NB4 (cell line): Measurements from ENCODE around the gene KIR3DL3.
"Not testable (repeated sequence)": the region's sequence is repeated elsewhere in the genome, so short reads cannot be mapped to it uniquely, and the experiment has no call there.

Experiments used
- DNase-seq: peaks from one replicate; pipeline ENCODE4 v3.0.0; 2010; ENCODE audit warnings: low read depth
- H3K4me3 ChIP-seq: one replicate; pipeline ENCODE4 v1.5.1; 2011; ENCODE audit warnings: mild to moderate bottlenecking, low read depth, low read length, moderate library complexity
- CTCF ChIP-seq: IDR thresholded peaks from one replicate; pipeline ENCODE4 v1.5.1; 2012; ENCODE audit warnings: low read depth, low read length
- MAX ChIP-seq: IDR thresholded peaks from 2 replicates; pipeline ENCODE4 v1.6.1; 2011; ENCODE audit warnings: low read depth, low read length
- MYC ChIP-seq: IDR thresholded peaks from 2 replicates; pipeline ENCODE4 v1.6.1; 2011; ENCODE audit warnings: low read depth, low read length
- POLR2A ChIP-seq: IDR thresholded peaks from 2 replicates; pipeline ENCODE4 v1.6.1; 2011; ENCODE audit warnings: mild to moderate bottlenecking; ENCODE audit not compliant: insufficient read length; ENCODE audit errors: extremely low read depth

The KIR3DL3 gene

GRCh38 chr19:54725321-54725720 lies 1.1 kb downstream of the KIR3DL3 start:
- H3K4me3 ChIP-seq, result no peak overlapping the region
- TF ChIP-seq MAX, result no peak
- no peak for TF ChIP-seq POLR2A
- no peak for TF ChIP-seq MYC
- TF ChIP-seq CTCF, result no peak
- no peak for DNase-seq

GRCh38 chr19:54727562-54727961 lies 3.3 kb downstream of the KIR3DL3 start:
- TF ChIP-seq MYC (no peak), CTCF (no peak)
- no peak for DNase-seq
- H3K4me3 ChIP-seq, result no peak overlapping the region

GRCh38 chr19:54728167-54728566 lies 3.9 kb downstream of the KIR3DL3 start:
- H3K4me3 ChIP-seq, result no peak overlapping the region
- TF ChIP-seq CTCF (no peak), MYC (no peak), POLR2A (no peak), MAX (no peak)
- DNase-seq, result no peak

GRCh38 chr19:54729416-54730188 lies 5.4 kb downstream of the KIR3DL3 start:
- H3K4me3 ChIP-seq, result no peak overlapping the region
- TF ChIP-seq MYC (no peak), POLR2A (no peak), MAX (no peak), CTCF (no peak)
- DNase-seq, result no peak

- no peak for TF ChIP-seq POLR2A
- TF ChIP-seq CTCF, result no peak
- TF ChIP-seq MAX, result no peak
- no peak for TF ChIP-seq MYC
- no peak for DNase-seq
- H3K4me3 ChIP-seq, result no peak overlapping the region
These were observed 6.9 kb downstream of the KIR3DL3 start for GRCh38 chr19:54731191-54731590.

- DNase-seq, H3K4me3 ChIP-seq: not testable (repeated sequence)
These were observed 14.1 kb downstream of the KIR3DL3 start, which contains the start of gene KIR2DL3 for GRCh38 chr19:54738306-54738705. Gene KIR2DL3 (plus strand): TSS chr19:54738513. CDS start chr19:54738546, 33 bp downstream.
